ENCODE results near the gene TTLL10.

Gene TTLL10

DNA sequence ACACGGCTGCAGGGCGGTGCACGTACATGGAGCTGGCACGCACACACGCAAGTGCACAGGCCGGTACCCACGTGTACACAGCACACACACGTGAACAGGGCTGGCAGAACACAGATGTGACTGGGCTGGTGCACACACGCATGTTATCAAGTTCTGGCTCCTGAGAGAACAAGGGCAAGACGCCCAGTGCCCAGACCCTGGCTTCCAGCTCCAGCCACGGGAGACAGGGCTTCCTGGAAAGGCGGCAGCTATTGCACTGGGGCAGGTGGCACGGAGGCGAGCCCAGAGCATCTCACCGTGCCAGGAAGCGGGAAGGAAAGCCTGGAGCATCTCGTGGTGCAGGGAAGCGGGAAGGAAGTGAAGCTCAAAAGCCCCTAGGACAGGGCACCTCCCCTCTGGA is 52.2 kb downstream of the TTLL10 start:
- Histone ChIP-seq H3K4me3 (IDR thresholded peaks at IDR 0.05; ENCODE audit: insufficient read depth, low read depth, low read length) (no peak overlapping the region), H3K4me2 (no peak overlapping the region), H4K20me1 (ENCODE audit: insufficient read depth) (no peaks in the 10 kb centered on the region), H3K36me3 (ENCODE audit: insufficient read depth) (peaks cover 6% of the 10 kb centered on the region; the same call in 1 of the 2 replicates), H3K27me3 (ENCODE audit: insufficient read depth, low read depth) (no peaks in the 10 kb centered on the region), H3K4me1 (ENCODE audit: low read depth, poor library complexity, severe bottlenecking) (peaks cover 4% of the 10 kb centered on the region), H3K27ac (no peak overlapping the region), H3K79me2 (ENCODE audit: insufficient read depth, low read depth) (peaks cover 36% of the 10 kb centered on the region), H2AFZ (ENCODE audit: low read depth) (no peak overlapping the region), H3K9ac (no peak overlapping the region)
- TF ChIP-seq, protein P1, sequence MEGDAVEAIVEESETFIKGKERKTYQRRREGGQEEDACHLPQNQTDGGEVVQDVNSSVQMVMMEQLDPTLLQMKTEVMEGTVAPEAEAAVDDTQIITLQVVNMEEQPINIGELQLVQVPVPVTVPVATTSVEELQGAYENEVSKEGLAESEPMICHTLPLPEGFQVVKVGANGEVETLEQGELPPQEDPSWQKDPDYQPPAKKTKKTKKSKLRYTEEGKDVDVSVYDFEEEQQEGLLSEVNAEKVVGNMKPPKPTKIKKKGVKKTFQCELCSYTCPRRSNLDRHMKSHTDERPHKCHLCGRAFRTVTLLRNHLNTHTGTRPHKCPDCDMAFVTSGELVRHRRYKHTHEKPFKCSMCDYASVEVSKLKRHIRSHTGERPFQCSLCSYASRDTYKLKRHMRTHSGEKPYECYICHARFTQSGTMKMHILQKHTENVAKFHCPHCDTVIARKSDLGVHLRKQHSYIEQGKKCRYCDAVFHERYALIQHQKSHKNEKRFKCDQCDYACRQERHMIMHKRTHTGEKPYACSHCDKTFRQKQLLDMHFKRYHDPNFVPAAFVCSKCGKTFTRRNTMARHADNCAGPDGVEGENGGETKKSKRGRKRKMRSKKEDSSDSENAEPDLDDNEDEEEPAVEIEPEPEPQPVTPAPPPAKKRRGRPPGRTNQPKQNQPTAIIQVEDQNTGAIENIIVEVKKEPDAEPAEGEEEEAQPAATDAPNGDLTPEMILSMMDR (conservative IDR thresholded peaks at IDR 0.05; ENCODE audit: low read depth, low read length): no peak

DNA sequence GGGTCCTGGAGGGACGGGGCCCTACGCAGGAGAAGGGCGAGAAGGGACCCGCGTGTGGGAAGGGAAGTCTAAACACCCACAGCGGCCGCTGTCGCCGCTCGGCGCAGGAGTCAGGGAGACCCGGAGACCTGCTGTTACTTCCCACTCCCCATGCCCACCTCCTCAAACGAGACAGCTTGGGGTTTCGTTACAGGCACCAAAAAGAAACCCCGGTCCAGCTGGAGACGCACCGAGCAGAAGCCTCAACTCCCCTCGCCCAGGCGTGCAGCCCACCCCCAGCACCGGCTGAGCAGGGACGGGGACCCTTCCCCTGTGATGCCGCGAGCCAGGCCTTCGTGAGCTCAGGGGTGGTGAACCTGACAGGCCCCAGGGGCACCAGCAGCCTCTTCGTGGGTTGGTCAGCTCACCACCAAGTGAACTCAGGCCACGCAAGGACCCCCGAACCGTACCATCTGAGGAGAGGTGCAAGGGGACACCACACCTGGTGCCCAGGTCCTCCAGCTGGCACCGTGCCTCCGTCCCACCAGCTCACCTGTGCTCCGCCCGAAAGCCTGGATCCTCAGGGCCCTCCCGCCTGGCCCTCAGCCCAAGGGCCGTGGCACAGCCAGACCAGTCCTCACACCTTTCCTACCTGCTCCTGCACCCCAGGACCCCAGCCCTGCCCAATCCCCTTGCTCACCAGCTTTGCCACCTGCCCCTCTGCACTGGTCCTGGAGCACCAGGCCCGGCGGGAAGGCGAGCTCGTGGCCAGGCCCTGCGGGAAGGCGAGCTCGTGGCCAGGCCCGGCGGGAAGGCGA is 53.1 kb downstream of the TTLL10 start:
- TF ChIP-seq, protein P1 (conservative IDR thresholded peaks at IDR 0.05; ENCODE audit: low read depth, low read length): no peak
- Histone ChIP-seq H2AFZ (ENCODE audit: low read depth) (no peak overlapping the region), H3K27me3 (ENCODE audit: insufficient read depth, low read depth) (no peaks in the 10 kb centered on the region), H3K4me1 (ENCODE audit: low read depth, poor library complexity, severe bottlenecking) (peaks cover 4% of the 10 kb centered on the region), H3K79me2 (ENCODE audit: insufficient read depth, low read depth) (peaks cover 43% of the 10 kb centered on the region), H3K36me3 (ENCODE audit: insufficient read depth) (peaks cover 6% of the 10 kb centered on the region; the same call in 1 of the 2 replicates), H3K4me2 (no peak overlapping the region), H4K20me1 (ENCODE audit: insufficient read depth) (no peaks in the 10 kb centered on the region), H3K9ac (no peak overlapping the region), H3K27ac (no peak overlapping the region), H3K4me3 (IDR thresholded peaks at IDR 0.05; ENCODE audit: insufficient read depth, low read depth, low read length) (no peak overlapping the region)

GRCh38 chr1:1227386-1227785 is 53.7 kb downstream of the TTLL10 start:
- no peaks in the 10 kb centered on the region for H4K20me1 ChIP-seq (ENCODE audit: insufficient read depth)
- H3K4me2 ChIP-seq: no peak overlapping the region
- H3K4me3 ChIP-seq (IDR thresholded peaks at IDR 0.05; ENCODE audit: insufficient read depth, low read depth, low read length): no peak overlapping the region
- peaks cover 6% of the 10 kb centered on the region; the same call in 1 of the 2 replicates for H3K36me3 ChIP-seq (ENCODE audit: insufficient read depth)
- no peak overlapping the region for H3K9ac ChIP-seq
- H3K4me1 ChIP-seq (ENCODE audit: low read depth, poor library complexity, severe bottlenecking): peaks cover 4% of the 10 kb centered on the region
- H3K27me3 ChIP-seq (ENCODE audit: insufficient read depth, low read depth): no peaks in the 10 kb centered on the region
- TF ChIP-seq, protein P1 (conservative IDR thresholded peaks at IDR 0.05; ENCODE audit: low read depth, low read length): no peak
- H3K27ac ChIP-seq: no peak overlapping the region
- H3K79me2 ChIP-seq (ENCODE audit: insufficient read depth, low read depth): peaks cover 43% of the 10 kb centered on the region
- no peak overlapping the region for H2AFZ ChIP-seq (ENCODE audit: low read depth)

GRCh38 chr1:1228187-1228586 is 54.5 kb downstream of the TTLL10 start:
- H3K4me3 ChIP-seq (IDR thresholded peaks at IDR 0.05; ENCODE audit: insufficient read depth, low read depth, low read length): no peak overlapping the region
- H3K27me3 ChIP-seq (ENCODE audit: insufficient read depth, low read depth): no peaks in the 10 kb centered on the region
- H3K4me1 ChIP-seq (ENCODE audit: low read depth, poor library complexity, severe bottlenecking): peaks cover 4% of the 10 kb centered on the region
- H3K4me2 ChIP-seq: no peak overlapping the region
- H3K36me3 ChIP-seq (ENCODE audit: insufficient read depth): peaks cover under 1% of the 10 kb centered on the region; the same call in 1 of the 2 replicates
- H3K9ac ChIP-seq: no peak overlapping the region
- TF ChIP-seq, protein P1 (conservative IDR thresholded peaks at IDR 0.05; ENCODE audit: low read depth, low read length): no peak
- peaks cover 44% of the 10 kb centered on the region for H3K79me2 ChIP-seq (ENCODE audit: insufficient read depth, low read depth)
- no peak overlapping the region for H3K27ac ChIP-seq
- H4K20me1 ChIP-seq (ENCODE audit: insufficient read depth): no peaks in the 10 kb centered on the region
- no peak overlapping the region for H2AFZ ChIP-seq (ENCODE audit: low read depth)
